Astrocyte of the spinal cord (primary cell): Measurements from ENCODE around the gene MAST2.
"Not testable (repeated sequence)": the region's sequence is repeated elsewhere in the genome, so short reads cannot be mapped to it uniquely, and the experiment has no call there.

Experiments
- DNase-seq: peaks from one replicate; pipeline ENCODE4 v3.0.0; 2011; ENCODE audit warnings: low read depth, low spot score
- H3K4me3 ChIP-seq: 2 replicates; pipeline ENCODE4 v1.5.1; 2011; ENCODE audit warnings: low read depth, mild to moderate bottlenecking, low read length, moderate library complexity
- in situ Hi-C: cut with HindIII; loops from 2 replicates; pipeline ENCODE4 v1.10.0; 2017; ENCODE audit warnings: low sequenced_read_pairs
- TF ChIP-seq, protein P1 (sequence below): IDR thresholded peaks from 2 replicates; pipeline ENCODE4 v1.5.1; 2012; ENCODE audit warnings: low read depth, mild to moderate bottlenecking, low read length, inconsistent platforms

MAST2 gene

DNA sequence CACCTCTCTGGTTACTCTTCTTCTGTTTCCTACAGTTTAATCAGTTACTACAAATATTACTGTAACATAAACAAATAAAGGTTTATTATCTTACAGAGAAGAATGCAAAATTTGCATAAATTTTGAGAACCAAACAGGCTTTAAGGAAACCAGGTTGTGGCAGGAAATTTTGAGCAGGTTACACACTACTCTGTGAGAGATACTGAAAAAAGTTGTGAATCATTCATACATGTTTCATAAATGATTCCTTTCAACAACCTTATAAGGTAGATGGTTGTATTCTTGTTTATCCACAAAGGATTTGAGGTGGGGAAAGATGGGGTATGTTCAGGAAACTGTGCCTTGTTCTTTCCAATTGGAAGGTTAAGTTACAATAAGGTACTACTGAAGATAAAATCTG, 58.6 kb downstream of the MAST2 start:
- TF ChIP-seq, protein P1, sequence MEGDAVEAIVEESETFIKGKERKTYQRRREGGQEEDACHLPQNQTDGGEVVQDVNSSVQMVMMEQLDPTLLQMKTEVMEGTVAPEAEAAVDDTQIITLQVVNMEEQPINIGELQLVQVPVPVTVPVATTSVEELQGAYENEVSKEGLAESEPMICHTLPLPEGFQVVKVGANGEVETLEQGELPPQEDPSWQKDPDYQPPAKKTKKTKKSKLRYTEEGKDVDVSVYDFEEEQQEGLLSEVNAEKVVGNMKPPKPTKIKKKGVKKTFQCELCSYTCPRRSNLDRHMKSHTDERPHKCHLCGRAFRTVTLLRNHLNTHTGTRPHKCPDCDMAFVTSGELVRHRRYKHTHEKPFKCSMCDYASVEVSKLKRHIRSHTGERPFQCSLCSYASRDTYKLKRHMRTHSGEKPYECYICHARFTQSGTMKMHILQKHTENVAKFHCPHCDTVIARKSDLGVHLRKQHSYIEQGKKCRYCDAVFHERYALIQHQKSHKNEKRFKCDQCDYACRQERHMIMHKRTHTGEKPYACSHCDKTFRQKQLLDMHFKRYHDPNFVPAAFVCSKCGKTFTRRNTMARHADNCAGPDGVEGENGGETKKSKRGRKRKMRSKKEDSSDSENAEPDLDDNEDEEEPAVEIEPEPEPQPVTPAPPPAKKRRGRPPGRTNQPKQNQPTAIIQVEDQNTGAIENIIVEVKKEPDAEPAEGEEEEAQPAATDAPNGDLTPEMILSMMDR = no peak
- no peak overlapping the region for H3K4me3 ChIP-seq
- no peak for DNase-seq
- in situ Hi-C loops = no loop called here

DNA sequence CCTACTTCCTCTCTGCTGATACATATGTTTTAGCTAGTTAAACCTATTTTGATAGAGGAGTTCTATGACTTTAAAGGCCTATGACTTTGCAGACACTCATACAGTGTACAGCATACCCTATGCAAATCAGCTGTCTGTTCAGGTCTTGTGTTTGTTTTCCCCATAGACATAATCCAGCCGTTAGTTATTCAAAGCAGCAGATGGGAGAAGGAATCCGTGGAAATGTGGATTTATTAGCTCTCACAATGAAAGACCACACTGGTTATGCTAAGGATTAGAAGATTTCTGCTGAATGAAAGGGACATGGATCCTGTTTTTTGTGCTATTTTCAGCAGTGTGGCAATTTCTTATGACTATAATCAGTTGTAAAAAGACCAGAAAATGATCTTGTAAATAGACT, 59.8 kb downstream of the MAST2 start:
- TF ChIP-seq, protein P1 = no peak
- DNase-seq = no peak
- in situ Hi-C loops = no loop called here
- no peak overlapping the region for H3K4me3 ChIP-seq

DNA sequence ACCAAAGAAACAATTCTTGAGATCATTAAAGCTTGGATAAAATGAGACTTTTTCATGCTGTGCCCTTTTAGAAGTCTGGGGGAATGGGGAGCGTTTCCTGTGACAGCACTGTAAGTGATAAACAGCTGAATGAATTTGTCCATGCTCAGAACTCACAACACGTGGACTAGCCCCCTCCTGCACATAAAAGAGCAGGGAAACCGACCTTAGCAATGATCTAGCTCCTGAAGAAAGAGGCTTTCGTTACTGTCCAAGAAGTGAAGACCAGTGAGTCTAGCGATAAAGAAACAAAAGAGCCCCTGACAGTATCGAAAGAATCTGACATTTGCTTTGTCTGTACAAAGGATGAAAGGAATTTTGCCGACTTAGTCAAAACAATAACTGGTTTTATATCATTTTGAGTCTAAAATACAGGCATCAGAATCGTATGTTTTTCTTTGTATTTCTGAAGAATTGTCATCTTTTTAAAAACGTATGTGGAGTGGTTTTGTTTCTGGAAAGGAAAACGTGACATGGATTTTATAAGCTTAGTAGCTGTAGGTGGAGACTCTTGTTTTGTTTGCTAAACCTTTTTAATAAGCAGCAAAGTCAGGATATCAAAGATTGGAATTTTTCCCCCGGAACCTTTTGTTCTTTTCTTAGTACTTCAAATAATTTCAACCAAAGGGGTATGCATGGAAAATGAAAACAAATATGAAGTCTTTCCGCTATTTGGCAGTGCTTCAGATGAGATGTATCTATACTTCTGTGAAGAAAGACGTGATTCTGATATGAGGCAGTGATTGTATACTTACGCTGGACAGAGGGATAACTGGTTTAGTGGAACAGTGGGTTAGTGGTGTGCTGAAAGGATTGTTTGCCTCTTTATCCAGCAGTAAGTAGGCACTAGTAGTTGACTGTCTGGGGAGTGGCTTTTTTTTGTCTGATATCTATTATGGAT, 61.0 kb downstream of the MAST2 start:
- H3K4me3 ChIP-seq = peak overlapping the region; percentile 37
- TF ChIP-seq, protein P1 = no peak
- in situ Hi-C loops = no loop called here
- peak; percentile 43 for DNase-seq

DNA sequence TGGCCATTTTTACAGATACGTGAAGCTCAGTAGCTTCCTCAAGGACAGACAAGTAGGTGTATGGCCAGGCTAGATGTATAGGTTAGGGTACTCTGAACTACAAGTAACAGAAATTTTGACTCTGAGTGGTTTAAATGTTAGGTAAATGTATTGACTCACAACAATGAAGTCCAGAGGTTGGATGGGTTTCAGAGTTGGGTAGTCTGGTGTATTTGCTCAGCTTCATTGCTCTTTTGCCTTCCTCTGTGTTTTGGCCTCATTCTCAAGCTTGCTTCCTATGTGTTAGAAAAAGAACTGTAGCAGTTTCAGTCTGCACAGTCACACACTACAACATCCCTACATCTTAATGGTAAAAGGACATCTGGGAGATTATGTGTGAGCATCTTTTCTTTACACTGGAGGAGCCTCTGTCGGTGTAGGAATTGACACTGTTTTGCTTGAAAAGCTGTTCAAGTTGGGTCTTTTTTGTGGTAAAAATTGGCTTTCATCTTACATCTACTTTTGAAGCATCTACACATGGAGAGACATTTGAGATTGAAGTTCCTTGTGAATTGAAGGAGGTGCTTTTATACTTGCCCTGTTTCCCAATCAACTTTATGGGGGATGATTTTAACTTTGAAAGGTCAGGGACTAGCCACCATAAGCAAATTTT, 64.4 kb downstream of the MAST2 start:
- no peak for DNase-seq
- in situ Hi-C loops = no loop called here
- TF ChIP-seq, protein P1 = no peak
- H3K4me3 ChIP-seq = no peak overlapping the region

DNA sequence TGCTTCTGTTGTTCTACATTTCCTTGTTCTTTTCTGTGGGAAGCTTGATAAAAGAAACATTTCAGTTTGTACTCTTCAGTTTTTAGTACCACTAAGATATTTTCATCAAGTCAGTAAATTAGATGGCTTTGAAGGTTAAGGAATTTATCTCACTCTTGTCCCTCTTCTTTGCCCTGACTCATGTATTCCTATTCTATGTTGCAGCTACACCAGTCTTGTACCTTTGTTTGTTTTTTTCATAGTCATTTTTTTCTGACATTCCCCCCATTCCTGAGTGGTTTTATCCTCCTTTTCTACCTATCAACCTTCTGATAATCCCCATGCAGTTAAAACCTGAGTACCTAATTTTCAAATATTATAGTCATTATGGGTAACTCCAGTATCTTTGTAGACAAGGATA, 65.4 kb downstream of the MAST2 start:
- DNase-seq = no peak
- TF ChIP-seq, protein P1 = no peak
- in situ Hi-C loops = no loop called here
- no peak overlapping the region for H3K4me3 ChIP-seq

DNA sequence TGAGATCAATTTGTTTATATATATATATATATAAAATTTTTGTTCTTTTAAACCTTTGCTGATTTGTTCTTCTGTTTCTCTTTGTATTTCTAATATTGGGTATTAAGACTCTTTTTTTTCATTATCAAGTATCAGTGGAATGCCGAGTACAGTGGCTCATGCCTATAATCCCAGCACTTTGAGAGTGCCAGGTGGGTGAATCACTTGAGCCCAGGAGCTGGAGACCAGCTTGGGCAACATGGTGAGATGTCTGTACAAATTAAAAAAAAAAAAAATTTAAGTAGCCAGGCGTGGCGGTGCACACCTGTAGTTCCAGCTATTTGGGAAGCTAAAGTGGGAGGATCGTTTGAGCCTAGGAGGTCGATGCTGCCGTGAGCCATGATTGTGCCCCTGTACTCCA, 67.1 kb downstream of the MAST2 start:
- DNase-seq = no peak
- TF ChIP-seq, protein P1 = no peak

DNA sequence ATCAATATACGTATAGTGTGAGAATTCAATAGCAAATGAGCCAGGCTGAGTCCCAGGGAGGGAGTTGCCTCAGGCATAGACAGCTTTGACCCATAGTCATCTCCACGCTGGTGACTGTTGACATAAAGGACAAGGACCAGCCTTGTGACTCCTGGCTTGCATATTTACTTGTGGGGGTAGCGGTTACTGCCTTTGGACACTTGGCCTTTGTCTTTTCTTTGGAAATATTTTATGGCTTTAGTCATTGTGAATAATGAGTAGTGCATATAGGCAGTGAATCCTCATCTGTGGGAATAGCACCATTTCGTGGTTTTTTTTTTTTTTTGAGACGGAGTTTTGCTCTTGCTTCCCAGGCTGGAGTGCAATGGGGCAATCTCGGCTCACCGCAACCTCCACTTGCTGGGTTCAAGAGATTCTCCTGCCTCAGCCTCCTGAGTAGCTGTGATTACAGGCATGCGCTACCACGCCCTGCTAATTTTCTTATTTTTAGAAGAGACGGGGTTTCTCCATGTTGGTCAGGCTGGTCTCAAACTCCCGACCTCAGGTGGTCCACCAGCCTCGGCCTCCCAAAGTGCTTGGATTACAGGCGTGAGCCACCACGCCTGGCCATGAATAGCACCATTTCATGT, 68.9 kb downstream of the MAST2 start:
- DNase-seq = peak; percentile 79
- in situ Hi-C loops, H3K4me3 ChIP-seq: not testable (repeated sequence)

More for the DNA sequence above, 67.1 kb downstream of the MAST2 start:
- in situ Hi-C loops = no loop called here
- H3K4me3 ChIP-seq = no peak overlapping the region
